Activated CD8-positive, alpha-beta memory T cell treated with anti-CD3 and anti-CD28 coated beads, Interleukin-2, amount 50 U/mL, for 48 hours (primary cell): ENCODE results near the gene BHLHE23.

Experiments
- DNase-seq: peaks from one replicate; pipeline ENCODE4 v3.0.0-alpha.2; 2020

The BHLHE23 gene

GRCh38 chr20:63007646-63008488, 1.1 kb upstream of the BHLHE23 start:
- DNase-seq, result no peak

GRCh38 chr20:63007360-63007645, 539 bp upstream of the BHLHE23 start:
- no peak for DNase-seq

- DNase-seq, result no peak
These were observed 763 bp downstream of the BHLHE23 start for GRCh38 chr20:63005862-63006539.

- no peak for DNase-seq
These were observed 1.4 kb downstream of the BHLHE23 start for GRCh38 chr20:63005365-63005861.

GRCh38 chr20:63004607-63005364, 2.0 kb downstream of the BHLHE23 start:
- DNase-seq, result no peak

- no peak for DNase-seq
These were observed 3.2 kb downstream of the BHLHE23 start for GRCh38 chr20:63003546-63003945.

- no peak for DNase-seq
These were observed 4.3 kb downstream of the BHLHE23 start for GRCh38 chr20:63002511-63002910.

- no peak for DNase-seq
These were observed 5.8 kb downstream of the BHLHE23 start for GRCh38 chr20:63000958-63001357.

- DNase-seq, result no peak
These were observed 6.7 kb downstream of the BHLHE23 start for GRCh38 chr20:63000036-63000435.

- DNase-seq, result no peak
These were observed 7.2 kb downstream of the BHLHE23 start for GRCh38 chr20:62999580-62999979.

- no peak for DNase-seq
These were observed 8.3 kb downstream of the BHLHE23 start for GRCh38 chr20:62998449-62998848.

- DNase-seq, result no peak
These were observed 9.2 kb downstream of the BHLHE23 start for GRCh38 chr20:62997417-62998035.

- no peak for DNase-seq
These were observed 10.2 kb downstream of the BHLHE23 start for GRCh38 chr20:62996596-62996982.

- DNase-seq, result no peak
These were observed 10.7 kb downstream of the BHLHE23 start for GRCh38 chr20:62995898-62996595.

GRCh38 chr20:62995481-62995880, 11.3 kb downstream of the BHLHE23 start:
- DNase-seq, result no peak

- no peak for DNase-seq
These were observed 11.9 kb downstream of the BHLHE23 start for GRCh38 chr20:62994869-62995281.

- DNase-seq, result no peak
These were observed 12.8 kb downstream of the BHLHE23 start for GRCh38 chr20:62993856-62994494.

GRCh38 chr20:62991863-62992262, 14.9 kb downstream of the BHLHE23 start:
- DNase-seq, result no peak

GRCh38 chr20:62991196-62991807, 15.5 kb downstream of the BHLHE23 start:
- DNase-seq, result no peak

- DNase-seq, result no peak
These were observed 16.4 kb downstream of the BHLHE23 start for GRCh38 chr20:62990306-62990825.

- no peak for DNase-seq
These were observed 17.6 kb downstream of the BHLHE23 start for GRCh38 chr20:62989201-62989601.
